OCI-LY1 (cell line): ENCODE measurements around the gene GRIN2A.

Experiments
- EZH2 ChIP-seq: fragments of 200-600 bp; sonication (generic), shearing (Covaris generic); IDR thresholded peaks from 2 replicates; pipeline ENCODE4 v1.8.0; 2017; ENCODE audit warnings: borderline replicate concordance, mixed run types, mild to moderate bottlenecking, antibody characterized with exemption, low read length, moderate library complexity, mixed read lengths
- TF ChIP-seq, protein P1 (sequence below): fragments of 200-600 bp; sonication (generic), shearing (Covaris generic); IDR thresholded peaks from 2 replicates; pipeline ENCODE4 v1.5.1; 2017; ENCODE audit warnings: mild to moderate bottlenecking, antibody characterized with exemption, low read length, moderate library complexity, mixed read lengths

DNA sequence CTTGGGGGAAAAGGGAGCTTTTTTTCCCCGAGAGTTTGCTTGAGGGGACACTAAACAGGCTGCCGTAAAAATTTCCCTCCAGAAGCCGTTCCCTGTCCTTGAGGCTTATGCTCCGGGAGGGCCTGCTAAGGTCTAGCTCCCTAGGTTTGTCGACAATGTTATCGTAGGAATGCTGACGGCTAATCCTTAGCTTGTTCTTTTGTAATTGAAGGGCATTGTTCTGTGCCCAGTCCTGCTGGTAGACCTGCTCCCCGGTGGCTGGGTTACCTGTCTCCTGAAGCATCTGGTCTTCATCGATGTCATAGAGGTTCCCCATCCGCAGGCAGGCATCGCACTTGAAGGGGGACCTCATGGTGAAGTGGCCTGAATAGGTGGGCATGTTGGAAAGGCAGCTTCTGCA is 418.7 kb downstream of the GRIN2A start:
- TF ChIP-seq EZH2, result no peak
- TF ChIP-seq, protein P1, sequence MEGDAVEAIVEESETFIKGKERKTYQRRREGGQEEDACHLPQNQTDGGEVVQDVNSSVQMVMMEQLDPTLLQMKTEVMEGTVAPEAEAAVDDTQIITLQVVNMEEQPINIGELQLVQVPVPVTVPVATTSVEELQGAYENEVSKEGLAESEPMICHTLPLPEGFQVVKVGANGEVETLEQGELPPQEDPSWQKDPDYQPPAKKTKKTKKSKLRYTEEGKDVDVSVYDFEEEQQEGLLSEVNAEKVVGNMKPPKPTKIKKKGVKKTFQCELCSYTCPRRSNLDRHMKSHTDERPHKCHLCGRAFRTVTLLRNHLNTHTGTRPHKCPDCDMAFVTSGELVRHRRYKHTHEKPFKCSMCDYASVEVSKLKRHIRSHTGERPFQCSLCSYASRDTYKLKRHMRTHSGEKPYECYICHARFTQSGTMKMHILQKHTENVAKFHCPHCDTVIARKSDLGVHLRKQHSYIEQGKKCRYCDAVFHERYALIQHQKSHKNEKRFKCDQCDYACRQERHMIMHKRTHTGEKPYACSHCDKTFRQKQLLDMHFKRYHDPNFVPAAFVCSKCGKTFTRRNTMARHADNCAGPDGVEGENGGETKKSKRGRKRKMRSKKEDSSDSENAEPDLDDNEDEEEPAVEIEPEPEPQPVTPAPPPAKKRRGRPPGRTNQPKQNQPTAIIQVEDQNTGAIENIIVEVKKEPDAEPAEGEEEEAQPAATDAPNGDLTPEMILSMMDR, result no peak
